Prostate gland (tissue), 2 donors: Measurements from ENCODE around the gene RNASE13.

ENCODE experiments used
- POLR2A ChIP-seq: fragments of 450-650 bp; IDR thresholded peaks from one replicate; pipeline ENCODE4 v1.6.1; 2016; ENCODE audit warnings: antibody characterized with exemption, mild to moderate bottlenecking
- POLR2AphosphoS5 ChIP-seq: sonication (generic); formaldehyde crosslinking; IDR thresholded peaks from one replicate; pipeline ENCODE4 v1.6.1; 2017; ENCODE audit warnings: antibody characterized with exemption
- TF ChIP-seq, protein P1 (sequence below), 4 experiments: fragments of 200-600 bp in 2 of 4; fragments of 450-650 bp in 2 of 4; sonication (generic) in 2 of 4; IDR thresholded peaks; 1 replicate in 3 of 4; 2 replicates in 1 of 4; pipeline ENCODE4 v1.5.1; 2016 to 2019; ENCODE audit warnings: antibody characterized with exemption in 4 of 4, mild to moderate bottlenecking in 2 of 4, moderate library complexity in 2 of 4

GRCh38 chr14:21078287-21078686, 43.7 kb upstream of the RNASE13 start:
- no peak for TF ChIP-seq POLR2A
- TF ChIP-seq POLR2AphosphoS5: no peak
- TF ChIP-seq, protein P1, sequence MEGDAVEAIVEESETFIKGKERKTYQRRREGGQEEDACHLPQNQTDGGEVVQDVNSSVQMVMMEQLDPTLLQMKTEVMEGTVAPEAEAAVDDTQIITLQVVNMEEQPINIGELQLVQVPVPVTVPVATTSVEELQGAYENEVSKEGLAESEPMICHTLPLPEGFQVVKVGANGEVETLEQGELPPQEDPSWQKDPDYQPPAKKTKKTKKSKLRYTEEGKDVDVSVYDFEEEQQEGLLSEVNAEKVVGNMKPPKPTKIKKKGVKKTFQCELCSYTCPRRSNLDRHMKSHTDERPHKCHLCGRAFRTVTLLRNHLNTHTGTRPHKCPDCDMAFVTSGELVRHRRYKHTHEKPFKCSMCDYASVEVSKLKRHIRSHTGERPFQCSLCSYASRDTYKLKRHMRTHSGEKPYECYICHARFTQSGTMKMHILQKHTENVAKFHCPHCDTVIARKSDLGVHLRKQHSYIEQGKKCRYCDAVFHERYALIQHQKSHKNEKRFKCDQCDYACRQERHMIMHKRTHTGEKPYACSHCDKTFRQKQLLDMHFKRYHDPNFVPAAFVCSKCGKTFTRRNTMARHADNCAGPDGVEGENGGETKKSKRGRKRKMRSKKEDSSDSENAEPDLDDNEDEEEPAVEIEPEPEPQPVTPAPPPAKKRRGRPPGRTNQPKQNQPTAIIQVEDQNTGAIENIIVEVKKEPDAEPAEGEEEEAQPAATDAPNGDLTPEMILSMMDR (IDR thresholded peaks at IDR 0.05): no peak
